NCI-H1105 treated with DMSO at 0.1 percent for 48 hours (cell line): ENCODE data around the gene ADAMTS7.
"Not testable (repeated sequence)": the region's sequence is repeated elsewhere in the genome, so short reads cannot be mapped to it uniquely, and the experiment has no call there.

Experiments used
- DNase-seq: peaks from one replicate; lab custom pipeline; 2025; lab: John Stamatoyannopoulos, UW

Gene ADAMTS7

GRCh38 chr15:78779176-78779785 is 32.0 kb downstream of the ADAMTS7 start:
- DNase-seq: not testable (repeated sequence)

GRCh38 chr15:78778422-78778821 is 32.8 kb downstream of the ADAMTS7 start:
- DNase-seq: no peak

- not testable (repeated sequence) for DNase-seq
These were observed 33.3 kb downstream of the ADAMTS7 start for GRCh38 chr15:78777953-78778345.

GRCh38 chr15:78777290-78777952 is 33.8 kb downstream of the ADAMTS7 start:
- not testable (repeated sequence) for DNase-seq

- not testable (repeated sequence) for DNase-seq
These were observed 35.0 kb downstream of the ADAMTS7 start for GRCh38 chr15:78776046-78776925.

GRCh38 chr15:78775472-78775871 is 35.8 kb downstream of the ADAMTS7 start:
- no peak for DNase-seq

- DNase-seq: not testable (repeated sequence)
These were observed 36.7 kb downstream of the ADAMTS7 start for GRCh38 chr15:78774451-78774990.

- not testable (repeated sequence) for DNase-seq
These were observed 37.4 kb downstream of the ADAMTS7 start for GRCh38 chr15:78773765-78774450.

- DNase-seq: no peak
These were observed 38.5 kb downstream of the ADAMTS7 start for GRCh38 chr15:78772738-78773137.

GRCh38 chr15:78771436-78772000 is 39.7 kb downstream of the ADAMTS7 start:
- not testable (repeated sequence) for DNase-seq

GRCh38 chr15:78771020-78771419 is 40.2 kb downstream of the ADAMTS7 start:
- not testable (repeated sequence) for DNase-seq

- DNase-seq: not testable (repeated sequence)
These were observed 41.6 kb downstream of the ADAMTS7 start for GRCh38 chr15:78769473-78770225.

- DNase-seq: no peak
These were observed 42.5 kb downstream of the ADAMTS7 start for GRCh38 chr15:78768531-78769408.

- DNase-seq: no peak
These were observed 43.2 kb downstream of the ADAMTS7 start for GRCh38 chr15:78768096-78768495.

- peak; percentile 0 for DNase-seq
These were observed 43.8 kb downstream of the ADAMTS7 start for GRCh38 chr15:78767331-78767951.

GRCh38 chr15:78766641-78767071 is 44.6 kb downstream of the ADAMTS7 start:
- DNase-seq: not testable (repeated sequence)

GRCh38 chr15:78766041-78766440 is 45.2 kb downstream of the ADAMTS7 start:
- no peak for DNase-seq

GRCh38 chr15:78765154-78765860 is 46.0 kb downstream of the ADAMTS7 start:
- not testable (repeated sequence) for DNase-seq
